HG03103 (cell line): ENCODE data around the gene CDH12.
"Not testable (repeated sequence)": the region's sequence is repeated elsewhere in the genome, so short reads cannot be mapped to it uniquely, and the experiment has no call there.

ENCODE experiments used
- ATAC-seq: cut with Tn5 transposase; IDR thresholded peaks from one replicate; pipeline ENCODE4 v1.9.1; 2021; ENCODE audit warnings: low read depth; ENCODE audit not compliant: unreplicated experiment

Gene CDH12

DNA sequence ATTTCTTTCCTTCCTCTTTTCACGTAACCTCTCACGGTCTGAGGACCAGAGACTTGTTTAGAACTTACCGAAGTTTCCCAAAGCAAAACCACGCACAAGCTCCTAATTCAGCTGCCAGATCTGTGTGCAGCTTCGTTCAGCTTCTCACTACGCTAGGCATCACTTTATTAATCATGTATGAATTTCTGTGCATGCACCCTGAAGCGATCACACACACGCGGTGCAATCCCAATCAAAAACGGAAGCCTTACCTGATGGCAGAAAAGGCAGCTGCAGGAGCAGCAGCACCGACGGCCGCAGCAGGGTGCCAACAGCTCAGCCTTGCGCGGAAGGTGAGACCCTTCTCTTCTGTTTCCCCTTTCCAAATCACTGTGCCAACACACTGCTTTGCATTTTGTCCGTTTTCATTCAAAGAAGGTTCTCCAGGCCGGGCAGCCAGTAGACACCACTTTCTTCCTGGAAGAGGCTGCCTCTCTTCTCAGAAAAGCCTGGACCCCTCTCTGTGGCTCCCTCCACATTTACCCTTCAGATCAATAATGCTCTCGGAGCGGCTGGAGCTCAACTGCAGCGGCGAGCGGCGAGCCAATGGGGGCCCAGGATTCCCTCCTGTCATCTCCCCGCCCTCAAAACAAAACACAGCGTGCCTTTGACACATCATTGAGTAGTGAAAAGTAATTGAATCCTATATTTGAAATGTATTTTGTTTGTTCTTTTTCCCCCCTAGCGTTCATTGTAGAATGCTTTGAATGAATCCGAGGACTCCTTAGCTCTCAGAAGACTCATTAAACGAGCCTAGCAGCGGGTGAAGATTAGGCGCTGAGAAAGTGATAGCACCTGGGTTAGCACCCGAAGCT is at the start of gene CDH12:
Gene CDH12 (minus strand): TSS at position 538 of the 854 bp plus-strand sequence.
- ATAC-seq, result no peak

DNA sequence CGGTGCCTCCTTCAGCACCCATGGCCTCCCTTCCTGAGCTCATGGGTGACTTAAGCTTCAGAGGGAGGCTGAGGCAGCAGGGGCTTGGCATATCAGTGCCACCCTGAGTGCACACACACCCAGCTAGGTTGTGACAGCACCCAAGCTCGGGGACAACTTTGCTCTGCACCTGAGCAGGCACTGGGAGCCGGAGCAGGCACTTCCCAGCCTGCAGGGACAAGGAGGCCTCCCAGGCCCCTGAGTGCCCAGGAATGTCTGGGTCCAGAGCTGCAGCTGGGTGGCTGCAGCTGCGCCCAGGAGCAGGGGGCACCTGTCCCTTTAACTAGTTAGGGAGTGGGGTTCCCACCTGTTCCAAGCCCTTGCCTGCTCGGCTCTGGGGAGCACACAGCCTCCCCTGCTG is 48.7 kb upstream of the CDH12 start:
- ATAC-seq, result no peak

DNA sequence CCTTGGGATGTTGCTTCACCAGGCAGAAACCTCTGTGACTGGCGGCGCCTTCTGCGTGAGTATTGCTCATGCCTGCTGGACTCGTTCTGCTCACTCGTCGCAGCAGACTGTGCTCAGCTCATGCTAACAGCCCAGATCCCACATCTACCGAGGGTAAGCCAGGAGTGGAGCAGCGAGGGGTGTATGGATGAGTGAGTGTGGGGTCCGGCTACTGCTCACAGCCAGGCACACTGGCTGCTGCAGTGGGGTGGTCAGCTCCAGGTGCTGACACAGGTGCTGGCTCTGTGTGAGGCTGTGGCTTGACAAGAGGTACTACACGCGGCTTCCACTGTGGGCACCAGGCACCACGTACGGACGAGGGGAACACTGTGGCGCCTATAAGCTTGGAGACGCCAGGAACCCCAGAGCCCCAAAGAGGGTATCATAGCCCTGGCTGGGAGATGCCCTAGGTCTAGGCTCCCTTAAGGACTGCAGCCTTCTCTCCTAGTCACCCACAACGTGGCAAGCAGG is 47.7 kb upstream of the CDH12 start:
- ATAC-seq, result no peak

DNA sequence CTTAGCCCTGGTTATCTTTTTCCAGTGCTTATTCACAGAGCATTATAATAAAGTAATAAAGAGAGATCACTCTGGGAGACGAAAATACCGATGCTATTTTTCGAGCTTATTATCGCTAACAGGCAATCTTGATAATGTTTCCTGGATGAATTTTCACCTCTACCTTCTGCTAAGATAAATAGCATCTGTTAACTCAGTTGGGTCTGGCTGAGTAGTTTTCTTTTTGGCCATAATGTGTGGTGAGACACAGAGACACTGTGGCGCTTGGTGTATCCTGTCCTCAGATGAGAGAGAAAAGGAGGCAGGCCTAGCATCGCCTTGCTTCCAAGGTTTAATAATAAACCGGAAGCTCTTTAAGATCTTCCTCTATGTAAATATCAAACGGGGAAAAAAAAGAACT is 46.2 kb upstream of the CDH12 start:
- ATAC-seq, result no peak

DNA sequence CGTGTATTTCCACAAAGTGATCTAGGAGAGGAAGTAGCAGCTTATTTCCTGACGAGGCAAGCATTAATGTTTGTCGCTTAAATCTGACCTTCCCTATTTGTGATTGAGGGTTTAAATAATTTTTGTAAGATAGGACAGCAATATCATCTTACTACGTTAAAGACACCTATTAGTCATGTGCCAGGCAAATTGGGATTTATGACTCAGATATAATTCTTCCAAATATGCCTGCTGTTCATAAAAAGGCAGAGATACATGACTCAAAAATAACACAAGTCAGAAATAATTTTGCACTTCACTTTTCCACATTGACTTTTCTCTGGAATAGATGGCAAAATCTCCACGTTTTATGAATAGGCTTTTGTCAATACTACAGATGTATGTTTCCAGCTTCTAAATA is 43.0 kb upstream of the CDH12 start:
- no peak for ATAC-seq

DNA sequence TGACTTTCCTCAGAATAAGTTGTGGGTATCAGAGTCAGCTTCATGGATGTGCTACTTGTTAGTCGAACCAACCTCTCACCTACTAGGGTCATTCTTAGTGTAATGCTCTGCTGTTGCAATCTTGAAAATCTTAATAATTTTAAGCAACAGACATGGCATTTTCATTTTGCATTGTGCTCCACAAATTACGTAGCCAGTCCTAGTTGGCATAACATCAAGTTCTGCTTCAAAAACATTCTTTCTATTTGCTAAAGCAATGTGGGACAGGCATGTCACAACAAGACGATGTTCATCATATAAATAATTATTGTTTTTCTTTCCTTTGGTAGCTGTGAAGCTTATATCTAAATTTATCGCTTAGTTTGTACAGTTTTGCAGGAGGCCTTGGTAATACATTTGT is 39.3 kb upstream of the CDH12 start:
- ATAC-seq, result no peak

DNA sequence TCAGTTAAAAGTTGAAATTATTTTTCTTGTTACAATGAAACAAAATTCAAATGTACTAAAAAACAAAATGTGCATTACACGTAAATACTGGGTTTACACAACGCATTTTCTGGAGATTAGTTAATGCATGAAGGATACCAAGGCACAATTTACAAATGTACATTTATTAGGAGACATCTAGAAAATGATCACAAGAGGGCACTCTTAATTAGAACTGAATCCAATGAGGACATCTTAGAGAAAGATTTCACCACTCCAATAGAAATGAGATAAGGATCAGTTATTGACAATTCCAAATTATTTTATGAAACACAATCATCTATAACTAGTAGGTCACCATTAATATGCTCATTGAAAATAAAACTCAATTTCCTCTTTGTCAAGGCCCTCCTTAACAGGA is 36.6 kb upstream of the CDH12 start:
- no peak for ATAC-seq

DNA sequence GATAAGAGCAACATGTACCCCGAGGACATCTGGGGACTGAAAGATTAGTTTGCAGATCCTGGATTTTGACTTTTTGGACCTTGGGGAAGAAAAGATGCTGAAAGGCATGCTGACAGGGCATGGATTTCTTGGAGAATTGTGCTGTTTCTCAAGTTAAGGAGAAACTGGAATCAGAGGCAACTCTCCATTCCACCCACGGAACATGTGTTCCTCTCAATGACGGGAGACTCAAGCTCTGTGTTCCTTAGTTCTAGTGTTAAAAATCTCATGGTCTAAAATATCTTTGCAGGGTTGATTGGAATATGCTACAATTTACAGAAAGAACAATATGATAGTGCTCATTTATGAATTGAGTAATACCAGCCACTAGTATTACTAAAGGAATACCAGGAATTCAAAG is 34.4 kb upstream of the CDH12 start:
- no peak for ATAC-seq

DNA sequence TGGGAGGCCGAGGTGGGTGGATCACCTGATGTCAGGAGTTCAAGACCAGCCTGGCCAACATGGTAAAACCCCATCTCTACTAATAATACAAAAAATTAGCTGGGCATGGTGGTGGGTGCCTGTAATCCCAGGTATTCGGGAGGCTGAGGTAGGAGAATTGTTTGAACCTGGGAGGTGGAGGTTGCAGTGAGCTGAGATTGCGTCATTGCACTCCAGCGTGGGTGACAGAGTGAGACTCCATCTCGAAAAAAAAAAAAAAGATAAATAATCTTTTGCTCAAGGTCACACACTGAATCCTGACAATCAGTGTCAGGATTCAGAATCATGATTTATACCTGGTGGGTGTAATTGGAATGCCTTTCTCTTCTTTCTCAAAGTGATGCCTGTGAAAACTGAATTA is 5.8 kb upstream of the CDH12 start:
- not testable (repeated sequence) for ATAC-seq

DNA sequence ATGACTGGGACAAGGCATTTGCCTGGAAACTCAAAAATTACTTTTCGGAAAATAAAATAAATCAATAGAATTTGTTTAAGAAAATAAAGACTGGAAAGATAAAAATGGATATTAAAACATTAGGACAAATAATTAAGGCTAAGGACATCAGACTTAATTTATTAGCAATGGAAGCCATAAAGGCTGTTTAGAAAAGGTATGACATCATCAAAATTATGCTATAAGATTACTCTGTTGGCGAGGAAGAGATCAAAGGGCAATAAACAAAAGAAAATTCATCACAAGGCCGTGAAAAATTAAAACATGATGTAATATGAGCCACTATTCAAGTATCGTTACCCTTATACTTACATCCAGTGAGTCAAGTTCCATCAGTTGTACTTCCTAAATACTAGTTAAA is 2.7 kb upstream of the CDH12 start:
- ATAC-seq, result no peak

DNA sequence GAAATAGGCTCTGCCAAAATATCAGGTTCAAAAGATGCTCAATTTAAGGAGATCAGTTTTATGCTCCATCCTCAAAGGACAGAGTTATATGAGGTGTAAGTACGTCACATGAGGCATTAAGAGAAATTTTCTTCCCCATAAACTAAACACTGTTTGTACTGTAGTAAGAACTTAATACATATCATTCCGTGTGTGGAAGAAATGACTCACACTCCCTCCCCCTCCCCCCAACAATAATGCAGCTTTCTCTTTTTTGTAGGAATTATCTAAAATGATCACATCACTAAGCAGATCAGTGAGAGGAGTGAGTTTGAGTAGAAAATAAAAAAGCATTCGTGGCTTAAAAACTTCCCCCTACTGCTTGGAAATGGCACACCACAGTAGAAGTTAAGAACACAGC is 2.2 kb downstream of the CDH12 start:
- ATAC-seq, result no peak

DNA sequence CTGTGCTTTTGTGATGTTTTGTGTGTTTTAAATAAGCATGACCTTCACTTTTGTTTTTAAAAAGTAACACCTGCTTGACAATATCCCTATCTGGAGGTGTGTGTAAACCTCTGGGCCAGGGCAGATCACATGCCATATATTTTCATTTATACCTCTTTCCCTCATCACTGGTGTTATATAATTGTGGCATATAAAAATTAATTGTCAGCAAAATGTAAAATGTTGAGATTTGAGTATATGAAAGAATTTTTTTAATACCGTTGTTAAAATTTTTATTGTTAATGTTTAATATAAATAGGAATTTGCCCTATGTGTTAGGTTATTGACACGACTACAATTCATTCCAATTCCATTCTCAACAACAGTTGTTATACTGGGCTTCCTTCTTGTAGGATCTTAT is 6.5 kb downstream of the CDH12 start:
- no peak for ATAC-seq

DNA sequence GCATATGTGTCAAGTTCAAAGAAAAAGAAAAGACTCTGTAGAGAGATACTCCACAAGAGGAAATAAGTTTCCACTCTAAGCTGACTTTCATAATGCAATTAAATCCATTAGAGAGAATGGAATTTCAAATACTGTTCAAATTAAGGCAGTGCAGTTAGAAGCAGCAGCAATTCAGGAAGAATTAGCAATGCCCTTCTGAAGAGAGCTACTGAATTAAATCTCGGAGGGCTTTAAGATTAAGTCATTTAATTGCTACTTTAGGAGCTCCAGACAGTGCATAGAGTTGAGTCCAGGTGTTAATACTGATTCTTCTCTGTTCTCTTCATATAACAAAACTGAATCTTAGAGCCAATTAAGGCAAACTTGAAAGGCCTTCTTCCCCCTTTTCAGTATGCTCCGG is 8.5 kb downstream of the CDH12 start:
- ATAC-seq, result no peak

DNA sequence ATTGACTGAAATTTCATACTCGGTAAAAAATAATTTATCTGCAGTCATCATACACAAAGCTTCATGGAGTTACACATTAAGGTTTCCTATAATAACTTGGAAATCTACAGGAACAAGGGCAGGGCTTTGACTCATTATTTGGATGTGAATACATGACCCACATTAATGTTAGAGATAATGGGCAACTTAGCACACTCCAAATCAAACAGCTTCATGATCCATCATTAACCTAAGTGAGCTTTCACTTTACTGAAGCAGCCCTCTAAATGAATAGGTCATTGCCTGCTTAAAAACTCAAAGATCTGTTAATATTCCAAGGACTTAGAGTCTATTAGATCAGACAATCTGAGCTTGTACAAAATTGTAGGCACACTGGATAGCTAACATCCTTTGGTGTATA is 9.0 kb downstream of the CDH12 start:
- ATAC-seq, result no peak

DNA sequence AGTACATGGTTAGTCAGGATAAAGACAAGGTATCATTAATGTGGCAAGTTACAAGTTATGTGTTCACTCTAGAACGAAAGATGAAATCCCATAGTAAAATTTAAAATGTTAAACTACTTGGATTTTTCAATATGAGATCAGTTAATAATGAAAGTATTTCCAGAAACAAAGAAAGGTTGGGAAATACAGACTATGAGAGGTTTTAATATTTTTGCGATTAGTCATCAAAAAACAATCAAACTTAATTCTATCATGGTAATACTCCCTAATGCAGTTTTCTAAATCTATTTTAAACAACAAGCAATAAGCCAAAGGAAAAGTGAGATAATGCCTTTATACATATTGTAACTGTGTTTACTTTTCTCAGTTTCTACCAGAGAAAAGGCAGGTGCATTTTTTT is 10.6 kb downstream of the CDH12 start:
- ATAC-seq, result no peak

DNA sequence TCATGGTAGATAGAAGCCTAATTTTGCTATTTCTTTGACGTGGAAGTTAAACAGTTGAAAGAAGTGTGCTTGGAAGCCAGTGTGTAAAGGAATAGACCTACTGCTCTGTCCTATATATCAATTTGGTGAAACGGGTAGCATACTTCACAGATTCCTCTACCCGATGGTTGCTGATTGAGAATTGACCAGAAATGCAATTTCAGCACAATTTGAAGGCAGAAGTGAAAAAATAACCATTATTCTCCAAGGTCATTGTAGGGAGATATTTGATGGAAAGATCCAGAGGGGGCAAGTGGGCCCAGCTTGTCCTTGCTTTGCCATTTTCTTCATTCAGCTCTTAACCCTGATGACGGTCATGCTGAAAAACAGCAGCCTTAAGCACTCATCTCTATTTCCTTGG is 15.3 kb downstream of the CDH12 start:
- ATAC-seq, result no peak

DNA sequence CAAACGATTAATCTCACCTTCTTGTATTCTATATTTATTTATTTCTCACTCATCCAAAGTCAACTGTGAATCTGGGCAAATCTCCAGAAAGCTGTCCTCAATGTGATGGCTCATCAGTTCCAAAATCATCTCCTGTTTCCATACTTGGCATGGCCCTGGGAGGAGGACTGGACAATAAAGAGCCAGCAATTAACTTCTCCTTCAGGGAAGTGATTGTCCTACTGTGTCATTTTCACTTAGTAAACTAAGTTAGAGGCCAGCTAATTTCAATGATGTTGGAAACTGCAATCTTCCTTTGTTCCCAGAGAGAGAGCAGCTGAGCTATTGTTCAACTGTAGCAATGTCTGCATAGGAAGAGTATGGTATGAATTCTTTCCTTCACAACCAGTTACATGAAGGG is 17.5 kb downstream of the CDH12 start:
- ATAC-seq, result no peak

DNA sequence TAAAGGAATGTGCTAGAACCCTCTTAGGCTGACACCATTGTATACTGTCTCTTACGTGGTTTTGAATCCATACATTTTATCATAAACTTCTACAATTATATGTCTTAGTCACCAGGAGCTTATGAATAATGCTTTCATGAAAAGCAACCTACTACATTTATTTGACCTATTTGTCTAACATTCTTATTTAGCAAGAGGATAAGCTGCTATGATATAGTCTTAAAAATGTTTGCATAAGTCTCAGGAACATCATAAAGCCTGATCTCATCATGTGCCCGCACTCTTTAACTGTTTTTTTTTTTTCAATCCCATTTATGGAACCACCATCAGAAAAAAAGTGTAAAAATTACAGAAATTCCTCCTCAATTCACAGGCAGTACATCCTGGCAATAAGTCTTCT is 59.7 kb downstream of the CDH12 start:
- ATAC-seq, result no peak

DNA sequence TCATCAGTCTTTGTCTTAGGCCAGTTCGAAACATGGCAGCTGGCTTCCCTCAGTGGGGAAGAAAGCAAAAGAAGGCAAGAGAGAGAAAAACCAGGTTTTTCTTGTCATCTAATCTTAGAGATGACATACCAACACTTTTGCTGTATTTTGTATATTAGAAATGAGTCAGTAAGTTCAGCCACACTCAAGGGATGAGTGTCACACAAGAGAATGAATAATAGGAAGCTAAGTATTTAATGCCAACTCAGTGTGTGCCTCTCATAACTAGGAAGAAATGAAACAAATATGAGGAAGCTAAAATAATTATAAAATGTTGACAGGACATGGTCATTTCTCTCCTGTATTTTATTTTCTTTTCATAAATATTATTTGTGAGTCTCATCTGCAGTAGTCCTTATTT is 65.3 kb downstream of the CDH12 start:
- no peak for ATAC-seq

DNA sequence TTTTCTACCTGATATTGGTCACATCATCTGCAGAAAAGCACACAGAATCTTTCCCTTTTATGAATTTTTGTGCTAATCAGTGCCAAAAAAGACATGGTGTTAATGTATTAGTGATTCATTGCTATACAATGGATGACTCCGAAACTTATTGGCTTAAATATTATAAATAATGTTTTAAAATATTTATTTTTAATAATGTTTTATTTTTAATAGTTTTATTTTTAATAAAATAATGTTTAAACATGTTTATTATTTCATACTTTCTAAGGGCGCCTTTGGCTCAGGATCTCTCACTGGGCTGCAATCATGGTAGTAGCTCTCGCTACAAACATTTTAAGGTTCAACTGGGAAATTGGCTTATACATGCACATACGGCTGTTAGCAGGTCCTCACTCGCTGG is 65.7 kb downstream of the CDH12 start:
- no peak for ATAC-seq

DNA sequence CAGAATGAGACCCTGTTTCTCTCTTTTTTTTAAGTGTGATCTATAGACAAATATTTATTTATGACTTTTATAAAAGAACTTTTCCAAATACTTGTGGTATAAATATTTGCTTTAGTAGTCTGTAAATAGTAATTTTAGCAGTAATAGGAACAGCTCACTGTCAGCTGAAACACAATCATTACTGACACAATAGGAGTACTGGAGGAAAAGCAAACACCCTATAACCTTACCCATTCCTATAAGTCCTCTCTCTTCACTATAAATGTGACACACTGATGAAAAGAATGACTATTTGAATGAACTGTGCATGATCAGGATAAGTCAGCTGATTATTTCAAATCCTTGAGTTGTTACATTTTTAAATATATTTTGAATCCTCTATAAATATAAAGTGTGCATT is 72.4 kb downstream of the CDH12 start:
- ATAC-seq, result no peak

DNA sequence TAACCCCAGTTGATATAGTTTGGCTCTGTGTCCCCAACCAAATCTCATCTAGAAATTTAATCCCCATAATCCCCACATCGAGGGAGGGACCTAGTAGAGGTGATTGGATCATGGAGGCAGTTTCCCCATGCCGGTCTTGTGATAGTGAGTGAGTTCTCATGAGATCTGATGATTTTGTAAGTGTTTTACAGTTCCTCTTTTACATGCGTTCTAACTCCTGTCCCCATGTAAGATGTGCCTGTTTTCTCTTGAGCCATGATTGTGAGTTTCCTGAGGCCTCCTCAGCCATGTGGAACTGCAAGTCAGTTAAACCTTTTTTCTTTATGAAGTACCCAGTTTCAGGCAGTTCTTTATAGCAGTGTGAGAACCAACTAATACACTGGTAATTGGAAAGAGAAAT is 73.6 kb downstream of the CDH12 start:
- no peak for ATAC-seq

DNA sequence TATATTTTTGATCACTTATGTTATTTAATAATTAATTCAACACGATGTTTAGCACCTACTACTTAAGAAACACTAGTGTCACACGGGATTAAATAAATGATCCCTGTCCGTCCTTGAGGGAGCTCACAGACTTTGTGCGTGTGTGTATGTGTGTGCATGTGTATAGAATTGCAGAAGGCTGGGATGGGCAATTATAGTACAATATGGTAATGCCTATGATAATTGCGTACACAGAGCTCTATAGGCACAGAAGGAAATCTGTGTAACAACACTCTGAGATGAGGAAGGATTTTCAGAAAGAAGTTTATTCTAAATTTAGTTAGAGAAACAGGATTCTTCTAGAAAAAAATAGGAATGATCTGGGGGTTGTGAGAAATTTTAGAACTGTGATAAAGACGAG is 76.9 kb downstream of the CDH12 start:
- ATAC-seq, result no peak
